Upper lobe of left lung (tissue), 4 donors: ENCODE measurements around the gene BORCS8.

Experiments
- EP300 ChIP-seq, 4 donors: sonication (generic); formaldehyde crosslinking; IDR thresholded peaks; one replicate each; pipeline ENCODE4 v1.5.1; 2017; ENCODE audit warnings: antibody characterized with exemption in 4 of 4, control low read depth in 2 of 4
- POLR2A ChIP-seq, 4 donors: fragments of 450-650 bp; IDR thresholded peaks; one replicate each; pipeline ENCODE4 v1.5.1; 2016 to 2017; ENCODE audit warnings: antibody characterized with exemption in 4 of 4, mild to moderate bottlenecking in 2 of 4
- POLR2AphosphoS5 ChIP-seq, 2 donors: sonication (generic); formaldehyde crosslinking; IDR thresholded peaks; one replicate each; pipeline ENCODE4 v1.5.1; 2017; ENCODE audit warnings: antibody characterized with exemption in 2 of 2
- TF ChIP-seq, protein P1 (sequence below), 6 experiments: fragments of 450-650 bp in 4 of 6; fragments of 200-600 bp in 2 of 6; sonication (generic) in 2 of 6; IDR thresholded peaks; one replicate each; pipeline ENCODE4 v1.5.1; 2016 to 2019; ENCODE audit warnings: antibody characterized with exemption in 6 of 6

- TF ChIP-seq, protein P1, sequence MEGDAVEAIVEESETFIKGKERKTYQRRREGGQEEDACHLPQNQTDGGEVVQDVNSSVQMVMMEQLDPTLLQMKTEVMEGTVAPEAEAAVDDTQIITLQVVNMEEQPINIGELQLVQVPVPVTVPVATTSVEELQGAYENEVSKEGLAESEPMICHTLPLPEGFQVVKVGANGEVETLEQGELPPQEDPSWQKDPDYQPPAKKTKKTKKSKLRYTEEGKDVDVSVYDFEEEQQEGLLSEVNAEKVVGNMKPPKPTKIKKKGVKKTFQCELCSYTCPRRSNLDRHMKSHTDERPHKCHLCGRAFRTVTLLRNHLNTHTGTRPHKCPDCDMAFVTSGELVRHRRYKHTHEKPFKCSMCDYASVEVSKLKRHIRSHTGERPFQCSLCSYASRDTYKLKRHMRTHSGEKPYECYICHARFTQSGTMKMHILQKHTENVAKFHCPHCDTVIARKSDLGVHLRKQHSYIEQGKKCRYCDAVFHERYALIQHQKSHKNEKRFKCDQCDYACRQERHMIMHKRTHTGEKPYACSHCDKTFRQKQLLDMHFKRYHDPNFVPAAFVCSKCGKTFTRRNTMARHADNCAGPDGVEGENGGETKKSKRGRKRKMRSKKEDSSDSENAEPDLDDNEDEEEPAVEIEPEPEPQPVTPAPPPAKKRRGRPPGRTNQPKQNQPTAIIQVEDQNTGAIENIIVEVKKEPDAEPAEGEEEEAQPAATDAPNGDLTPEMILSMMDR (IDR thresholded peaks at IDR 0.05), result no peak
- TF ChIP-seq POLR2A (IDR thresholded peaks at IDR 0.05), result no peak
- TF ChIP-seq POLR2AphosphoS5 (IDR thresholded peaks at IDR 0.05), result no peak
- no peak for TF ChIP-seq EP300 (IDR thresholded peaks at IDR 0.05)
Observed at GRCh38 chr19:19151418-19151817, 40.5 kb downstream of the BORCS8 start.
